ENCODE data around the gene MYOT. TPM values are rescaled to one million over a fixed set of nuclear protein-coding genes. Genes with fewer than 3 reads are reported as not detected.
A peak's percentile ranks its signal among the peaks of the same experiment; 100 is the strongest.
"Not testable (repeated sequence)": the region's sequence is repeated elsewhere in the genome, so short reads cannot be mapped to it uniquely, and the experiment has no call there.

Gene MYOT
- total RNA-seq = 0.31 TPM

DNA sequence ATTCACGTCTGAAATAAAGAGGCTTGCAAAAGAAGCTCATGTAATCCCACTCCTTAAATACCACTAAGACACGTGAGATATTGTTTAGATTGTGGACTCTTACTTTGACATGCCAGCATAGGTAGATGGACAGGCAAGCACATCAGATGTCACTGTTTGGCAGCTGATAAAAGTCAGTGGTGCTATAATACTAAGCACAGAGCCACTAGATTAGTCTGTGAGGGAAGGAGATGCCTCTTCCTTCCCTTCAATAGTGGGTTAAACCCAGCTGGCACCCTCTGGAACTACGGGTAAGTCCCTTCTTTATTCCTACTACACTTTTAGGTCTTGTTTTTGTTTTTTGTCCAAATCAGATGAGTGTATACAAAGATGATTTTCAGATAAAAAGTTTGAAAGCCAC is at the start of gene MYOT:
TSS of gene MYOT (plus strand) at position 197 of the 400 bp plus-strand sequence. CDS start 2,792 bp downstream, outside the sequence.
- no peak for DNase-seq

- DNase-seq = no peak
Observed at GRCh38 chr5:137819766-137820165, 47.9 kb upstream of the MYOT start.

GRCh38 chr5:137822158-137822764 is 45.4 kb upstream of the MYOT start:
- DNase-seq = no peak

DNA sequence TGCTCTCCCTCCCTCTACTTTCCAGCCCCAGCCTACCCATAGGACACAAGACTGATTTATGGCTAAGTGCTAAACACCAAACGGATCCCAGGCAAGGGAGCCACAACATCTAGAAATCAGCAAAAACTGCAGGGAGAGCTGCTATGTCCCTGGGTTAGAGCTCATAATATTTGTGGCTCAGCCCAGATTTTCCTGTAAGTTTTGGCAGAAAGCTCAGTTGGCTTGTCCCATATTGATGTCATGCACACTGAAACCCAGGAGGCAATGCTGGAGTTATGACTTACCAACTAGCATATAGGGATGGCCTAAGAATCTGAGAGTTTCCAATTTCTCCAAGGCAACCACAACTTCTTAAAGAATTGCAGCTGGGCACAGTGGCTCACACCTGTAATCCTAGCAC is 44.7 kb upstream of the MYOT start:
- no peak for DNase-seq

DNA sequence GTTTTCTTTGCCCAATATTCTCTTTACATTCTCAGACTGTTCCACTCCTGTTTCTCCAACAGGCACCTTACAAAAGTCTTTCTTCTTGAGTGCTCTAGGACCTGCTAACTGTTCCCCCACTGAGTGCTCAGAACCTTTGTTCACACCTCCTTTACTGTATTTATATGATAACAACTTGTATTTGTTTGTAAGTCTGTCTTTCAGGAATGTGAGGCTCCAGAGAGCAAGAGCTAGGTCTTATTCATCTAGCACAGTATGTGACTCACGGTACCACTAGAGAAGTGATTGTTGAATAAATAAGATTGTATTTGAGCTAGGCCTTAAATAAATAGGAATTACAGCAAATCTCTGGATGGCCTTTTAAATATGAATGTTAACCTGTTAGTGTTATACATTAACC is 42.5 kb upstream of the MYOT start:
- no peak for DNase-seq

DNA sequence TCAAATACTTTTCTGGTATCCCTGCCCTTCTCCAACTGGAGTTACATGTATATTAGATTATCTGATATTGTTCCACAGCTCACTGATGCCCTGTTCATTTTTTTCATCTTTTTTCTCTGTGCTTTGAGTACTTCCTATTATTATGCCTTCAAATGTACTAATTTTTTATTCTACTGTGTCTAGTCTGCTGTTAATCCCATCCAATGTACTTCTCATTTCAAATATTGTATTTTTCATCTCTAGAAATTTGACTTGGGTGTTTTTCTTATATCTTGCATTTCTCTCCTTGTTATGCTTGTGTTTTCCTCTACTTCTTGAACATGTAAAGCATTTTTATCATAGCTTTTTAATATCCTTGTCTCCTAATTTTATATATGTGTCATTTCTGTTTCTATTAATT is 41.6 kb upstream of the MYOT start:
- no peak for DNase-seq

GRCh38 chr5:137828180-137828579 is 39.5 kb upstream of the MYOT start:
- DNase-seq = peak; percentile 18

DNA sequence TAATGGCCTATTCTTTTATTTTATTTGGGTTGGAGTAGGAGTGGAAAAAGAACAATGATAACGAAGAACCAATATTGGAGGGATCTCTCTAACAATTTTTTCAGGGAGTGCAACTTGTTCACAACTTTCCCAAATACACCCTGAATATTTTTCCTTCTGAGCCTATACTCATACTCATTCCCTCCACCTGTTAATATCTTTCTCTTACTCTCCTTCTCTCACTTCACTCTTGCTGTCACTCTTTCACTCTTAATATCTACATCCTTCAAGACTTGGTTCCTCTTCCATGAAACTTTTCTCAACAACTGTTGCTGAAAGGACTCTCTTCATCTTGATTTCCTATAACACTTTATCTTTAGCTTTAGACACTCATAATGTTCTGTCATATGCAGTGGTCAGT is 39.0 kb upstream of the MYOT start:
- no peak for DNase-seq

DNA sequence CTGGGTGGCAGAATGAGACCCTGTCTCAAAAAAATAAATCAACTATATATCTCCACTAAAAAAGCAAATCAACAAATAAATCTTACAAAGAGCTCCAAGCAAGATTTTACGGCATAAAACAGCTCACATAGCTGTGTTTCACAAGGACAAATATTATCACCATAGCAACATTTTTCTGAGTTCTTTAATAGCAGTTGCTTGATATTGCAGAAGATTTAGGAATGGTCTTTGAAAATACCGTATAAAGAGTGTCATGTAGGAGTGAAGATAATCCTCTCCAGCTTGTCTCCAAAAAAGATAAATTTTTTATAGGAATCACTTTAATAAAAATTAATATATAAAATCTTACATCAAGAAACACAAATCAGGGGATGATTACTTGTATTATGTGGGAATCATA is 36.6 kb upstream of the MYOT start:
- no peak for DNase-seq

DNA sequence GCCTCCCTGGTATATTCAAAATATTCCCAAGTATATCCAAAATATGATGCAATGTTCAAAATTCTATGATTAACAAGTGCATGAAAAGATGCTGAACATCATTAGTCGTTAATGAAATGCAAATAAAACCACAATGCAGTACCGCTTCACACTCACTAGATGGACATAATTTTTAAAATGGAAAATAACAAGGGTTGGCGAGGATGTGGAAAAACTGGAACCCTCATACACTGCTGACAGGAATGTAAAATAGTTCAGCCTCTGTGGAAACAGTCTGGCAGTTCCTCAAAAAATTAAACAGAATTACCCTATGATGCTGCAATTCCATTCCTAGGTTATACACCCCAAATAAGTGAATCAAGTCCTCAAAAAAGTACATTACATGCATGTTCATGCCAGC is 36.1 kb upstream of the MYOT start:
- DNase-seq = no peak

DNA sequence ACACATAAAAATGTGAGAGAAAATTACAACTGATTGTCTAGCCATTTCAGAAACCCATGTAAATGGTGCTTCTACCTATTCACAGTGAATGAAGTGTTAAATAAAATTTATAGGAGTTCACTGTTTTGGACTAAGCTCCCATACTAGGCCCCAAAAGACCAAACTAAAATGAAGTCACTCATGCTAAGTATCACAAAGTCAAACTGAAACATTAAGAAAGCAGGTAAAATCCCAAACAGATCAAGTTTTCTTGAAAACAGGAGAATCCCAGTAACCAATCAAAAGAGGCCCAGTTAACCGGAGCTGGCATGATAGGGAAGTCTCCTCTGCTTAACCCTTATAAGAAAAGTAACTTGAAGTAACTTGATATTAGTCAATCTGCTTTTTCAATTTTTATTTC is 35.2 kb upstream of the MYOT start:
- no peak for DNase-seq

- no peak for DNase-seq
Observed at GRCh38 chr5:137833463-137833862, 34.2 kb upstream of the MYOT start.

DNA sequence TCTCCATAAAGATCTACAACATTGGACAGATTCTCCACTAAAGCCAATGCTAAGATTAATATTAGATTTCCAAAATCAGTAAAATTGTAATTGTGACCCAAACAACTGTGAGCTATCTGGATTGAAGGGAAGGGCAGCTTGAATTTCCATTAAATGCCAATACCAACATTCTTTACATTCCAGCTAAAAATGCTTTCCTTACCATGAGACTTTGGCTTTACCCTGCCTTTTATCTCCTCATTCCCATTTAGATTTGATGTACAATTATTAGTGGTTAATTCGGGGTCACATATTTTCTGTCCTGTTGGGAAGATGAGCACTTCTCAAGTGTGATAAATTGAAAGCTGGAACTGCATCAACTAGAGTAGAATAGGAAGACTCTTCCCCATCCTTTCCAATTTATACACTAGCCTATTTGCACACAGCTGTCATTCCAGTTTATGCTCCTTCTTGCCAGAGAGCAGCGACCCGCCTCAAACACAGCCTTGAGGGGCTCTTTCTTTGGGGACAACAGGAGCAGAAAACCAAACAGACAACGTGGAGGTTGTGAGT is 33.1 kb upstream of the MYOT start:
- no peak for DNase-seq

- DNase-seq = no peak
Observed at GRCh38 chr5:137836298-137836697, 31.4 kb upstream of the MYOT start.

DNA sequence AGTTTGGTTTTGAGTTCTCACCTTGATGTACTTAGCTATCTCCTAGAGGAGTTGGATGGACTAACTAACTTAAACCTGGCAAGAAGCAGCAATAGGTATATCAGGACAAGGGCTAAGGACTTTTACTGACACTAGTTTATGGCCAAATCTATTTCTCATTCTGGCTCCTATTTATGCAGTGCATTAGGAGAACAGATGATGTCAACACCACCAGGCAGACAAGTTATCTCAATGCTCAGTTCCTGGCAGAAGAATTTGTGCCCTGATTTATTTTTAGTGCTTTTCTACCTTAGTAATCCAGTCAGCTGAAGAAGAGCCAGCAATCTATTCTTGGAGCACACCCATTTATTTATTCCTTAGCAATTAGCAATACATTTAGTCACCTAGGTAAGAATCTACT is 30.7 kb upstream of the MYOT start:
- no peak for DNase-seq

DNA sequence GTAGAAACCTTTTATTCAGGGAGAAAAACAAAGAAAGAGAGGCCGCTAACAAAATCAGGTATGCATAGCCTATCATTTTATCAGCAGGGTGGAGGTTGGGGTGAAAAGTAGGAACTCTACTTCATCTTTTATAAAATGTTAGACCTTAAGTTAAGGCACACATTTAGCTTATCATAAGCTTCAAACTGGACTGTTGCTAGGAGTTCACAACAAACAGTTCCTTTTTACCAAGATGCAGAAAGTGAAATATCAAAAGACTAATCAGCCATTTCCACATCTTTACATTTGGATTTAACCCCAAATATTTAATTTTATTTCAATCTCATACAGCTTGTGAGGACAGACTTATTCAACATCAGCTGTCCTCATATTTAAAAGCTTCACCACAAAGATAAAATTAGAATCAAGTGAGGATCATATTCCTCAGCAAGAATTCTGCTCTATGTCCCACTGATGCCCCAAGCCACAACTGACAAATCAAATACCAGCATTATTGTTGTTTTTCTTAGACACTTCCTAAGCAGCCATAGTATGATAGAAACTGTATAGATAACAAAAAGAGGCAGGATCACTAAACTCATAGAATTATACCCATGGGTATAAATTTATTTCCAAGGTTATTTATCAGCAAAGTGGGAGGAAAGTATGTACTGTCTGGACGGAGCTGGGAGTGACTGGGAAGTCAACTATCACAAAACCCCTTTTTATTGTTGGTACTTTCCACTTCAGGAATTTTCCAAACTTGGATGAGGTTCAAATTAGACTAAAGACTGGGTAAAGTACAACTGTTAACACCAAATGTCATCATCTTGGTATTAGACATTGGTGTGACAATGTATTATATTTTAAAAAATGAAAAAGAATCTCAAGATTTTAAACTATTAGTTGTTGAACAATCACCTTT is 29.9 kb upstream of the MYOT start:
- DNase-seq = no peak

GRCh38 chr5:137838976-137839375 is 28.7 kb upstream of the MYOT start:
- no peak for DNase-seq

DNA sequence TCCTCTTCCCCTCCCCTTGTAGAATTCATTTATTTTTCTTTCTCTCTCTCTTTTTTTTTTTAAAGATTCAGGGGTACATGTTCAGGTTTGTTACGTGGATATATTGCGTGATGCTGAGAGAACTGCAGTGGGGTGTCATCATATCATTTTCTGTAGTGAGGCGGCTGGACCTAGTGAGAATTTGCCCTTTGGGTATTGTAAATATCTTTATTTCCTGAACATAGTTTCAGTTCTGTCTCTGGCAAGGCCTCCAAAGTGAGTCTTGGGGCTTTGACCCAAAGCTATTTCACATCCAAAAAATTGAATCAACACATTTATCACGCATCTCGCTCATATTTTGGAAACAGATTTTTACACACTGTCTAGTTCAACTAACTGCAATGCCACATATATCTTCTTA is 25.4 kb upstream of the MYOT start:
- DNase-seq = no peak

DNA sequence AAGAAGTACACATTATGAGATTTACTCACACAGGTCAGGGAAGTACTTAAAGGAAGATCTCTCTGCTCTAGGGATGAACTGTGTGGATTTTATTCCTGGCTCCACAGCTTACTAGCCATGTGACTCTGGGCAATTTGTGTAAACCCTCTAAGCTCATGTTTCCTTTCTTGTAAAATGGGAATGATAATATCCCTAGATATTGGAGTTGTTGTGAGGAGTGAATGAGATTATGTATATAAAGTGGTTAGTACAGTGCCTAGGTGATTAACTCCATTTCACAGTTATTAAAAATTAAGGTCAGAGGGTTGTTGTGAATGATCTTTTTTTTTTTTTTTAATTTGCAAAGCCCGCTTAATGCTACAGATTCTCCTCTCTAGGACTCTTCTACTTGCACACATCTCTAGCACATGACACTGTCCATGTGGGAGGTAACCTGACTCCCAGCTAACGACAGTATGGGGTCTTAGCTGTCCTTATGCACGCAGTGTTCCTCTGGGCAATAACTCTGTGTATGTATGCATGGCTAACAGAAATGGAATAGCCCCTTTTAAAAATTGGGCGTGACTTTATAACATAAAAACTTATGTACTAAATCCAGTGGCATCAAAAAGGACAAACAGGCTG is 23.9 kb upstream of the MYOT start:
- DNase-seq = no peak

DNA sequence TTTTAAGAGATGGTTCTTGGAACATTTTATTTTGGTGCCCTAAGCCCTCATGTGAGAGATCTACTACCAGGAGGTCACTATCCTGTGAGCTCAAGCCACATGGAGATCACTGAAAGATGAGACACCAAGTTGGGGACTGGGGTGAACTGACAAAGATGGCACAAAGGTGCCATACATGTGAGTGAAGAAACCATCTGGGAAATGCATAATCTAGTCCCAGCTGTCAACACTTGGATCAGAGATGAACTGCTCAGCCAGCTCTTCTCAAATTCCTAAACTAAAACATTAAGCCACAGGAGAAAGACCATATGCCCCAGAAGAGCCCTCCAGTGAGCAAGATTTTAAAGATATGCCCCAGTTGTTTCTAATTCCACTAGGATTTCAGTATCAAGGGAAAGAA is 22.2 kb upstream of the MYOT start:
- no peak for DNase-seq

- DNase-seq = no peak
Observed at GRCh38 chr5:137847687-137848086, 20.0 kb upstream of the MYOT start.

GRCh38 chr5:137853165-137853564 is 14.5 kb upstream of the MYOT start:
- not testable (repeated sequence) for DNase-seq

DNA sequence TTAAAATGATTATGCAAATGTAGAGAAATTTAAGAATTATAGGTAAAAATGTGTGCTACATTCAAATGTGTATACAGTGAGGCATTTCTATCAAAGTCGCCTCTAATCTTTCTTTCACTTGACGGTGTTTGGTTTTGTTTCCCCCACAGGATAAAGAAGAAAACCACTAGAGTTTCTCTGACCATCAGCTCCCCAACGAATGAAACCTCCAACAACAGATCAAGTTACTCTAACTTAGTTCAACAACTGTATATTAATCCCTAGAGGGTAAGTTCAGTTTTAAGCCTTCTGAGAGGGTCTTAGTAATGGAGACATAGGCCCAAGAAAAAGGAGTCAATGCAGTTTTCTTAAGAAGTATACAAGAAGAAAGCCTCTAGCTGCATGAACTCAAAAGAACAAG is 11.5 kb upstream of the MYOT start:
- DNase-seq = no peak
